Effector memory CD8-positive, alpha-beta T cell (primary cell): ENCODE data around the gene PLEKHN1.

ENCODE experiments used
- ATAC-seq: fragments of 150-1000 bp; cut with Tn5 transposase; replicated peaks from 2 replicates; pipeline ENCODE4 v1.10.0; 2021; ENCODE audit warnings: mild to moderate bottlenecking, moderate library complexity
- DNase-seq, 3 experiments: peaks; one replicate each; pipeline ENCODE4 v3.0.0; 2021
- H3K27ac Mint-ChIP-seq, 2 donors: one replicate each; pipeline ENCODE4 v1.8.0; 2022; ENCODE audit warnings: mild to moderate bottlenecking in 2 of 2, mixed read lengths in 2 of 2, moderate library complexity in 2 of 2
- H3K27me3 Mint-ChIP-seq, 2 donors: one replicate each; pipeline ENCODE4 v1.8.0; 2022; ENCODE audit warnings: mixed read lengths in 2 of 2
- H3K36me3 Mint-ChIP-seq: one replicate; pipeline ENCODE4 v1.8.0; 2022; ENCODE audit warnings: mild to moderate bottlenecking, moderate library complexity, mixed read lengths; ENCODE audit not compliant: insufficient read depth
- H3K4me1 Mint-ChIP-seq, 2 donors: one replicate each; pipeline ENCODE4 v1.8.0; 2022; ENCODE audit warnings: low read depth in 2 of 2, mixed read lengths in 2 of 2
- H3K4me3 Mint-ChIP-seq, 2 donors: one replicate each; pipeline ENCODE4 v1.8.0; 2022; ENCODE audit warnings: mild to moderate bottlenecking in 2 of 2, mixed read lengths in 2 of 2, moderate library complexity in 2 of 2
- H3K9me3 Mint-ChIP-seq, 2 donors: one replicate each; pipeline ENCODE4 v1.8.0; 2022; ENCODE audit warnings: mixed read lengths in 2 of 2

Gene PLEKHN1

GRCh38 chr1:924656-925560 lies 41.4 kb upstream of the PLEKHN1 start:
- ATAC-seq (peak; percentile 4), DNase-seq (no peak)
- Mint-ChIP-seq H3K9me3 (no peaks in the 10 kb centered on the region), H3K36me3 (peaks cover 4% of the 10 kb centered on the region), H3K27ac (no peak overlapping the region), H3K4me3 (peak overlapping the region; percentile 56 to 57), H3K27me3 (peaks cover 57 to 71% of the 10 kb centered on the region in 2 donors), H3K4me1 (peaks cover 10 to 18% of the 10 kb centered on the region in 2 donors)

- Mint-ChIP-seq H3K27ac (no peak overlapping the region), H3K36me3 (peaks cover 4% of the 10 kb centered on the region), H3K4me3 (peak overlapping the region; percentile 43 to 66), H3K27me3 (peaks cover 50 to 63% of the 10 kb centered on the region in 2 donors), H3K9me3 (no peaks in the 10 kb centered on the region), H3K4me1 (peaks cover 6 to 13% of the 10 kb centered on the region in 2 donors)
- DNase-seq (no peak), ATAC-seq (peak; percentile 3)
These were observed 40.5 kb upstream of the PLEKHN1 start for GRCh38 chr1:925561-926421.

GRCh38 chr1:927234-927633 lies 39.0 kb upstream of the PLEKHN1 start:
- peak overlapping the region in 1 of 2 donors; percentile 44 for H3K27ac Mint-ChIP-seq
- no peak overlapping the region for H3K4me3 Mint-ChIP-seq
- H3K36me3 Mint-ChIP-seq = peaks cover 4% of the 10 kb centered on the region
- H3K4me1 Mint-ChIP-seq = peaks cover 9 to 13% of the 10 kb centered on the region in 2 donors
- no peak for DNase-seq
- H3K9me3 Mint-ChIP-seq = no peaks in the 10 kb centered on the region
- H3K27me3 Mint-ChIP-seq = peaks cover 36 to 58% of the 10 kb centered on the region in 2 donors
- ATAC-seq = no peak

- H3K36me3 Mint-ChIP-seq = peaks cover 4% of the 10 kb centered on the region
- peak overlapping the region in 1 of 2 donors; percentile 44 for H3K27ac Mint-ChIP-seq
- H3K27me3 Mint-ChIP-seq = peaks cover 31 to 56% of the 10 kb centered on the region in 2 donors
- no peaks in the 10 kb centered on the region for H3K9me3 Mint-ChIP-seq
- ATAC-seq (no peak), DNase-seq (no peak)
- peaks cover 9 to 13% of the 10 kb centered on the region in 2 donors for H3K4me1 Mint-ChIP-seq
- H3K4me3 Mint-ChIP-seq = no peak overlapping the region
These were observed 38.5 kb upstream of the PLEKHN1 start for GRCh38 chr1:927748-928147.

GRCh38 chr1:928825-929661 lies 37.2 kb upstream of the PLEKHN1 start:
- Mint-ChIP-seq H3K9me3 (no peaks in the 10 kb centered on the region), H3K27ac (no peak overlapping the region), H3K4me1 (peaks cover 4 to 9% of the 10 kb centered on the region in 2 donors), H3K27me3 (peaks cover 27 to 58% of the 10 kb centered on the region in 2 donors), H3K36me3 (peaks cover 4% of the 10 kb centered on the region), H3K4me3 (no peak overlapping the region)
- DNase-seq (no peak), ATAC-seq (no peak)

- ATAC-seq (no peak), DNase-seq (no peak)
- no peaks in the 10 kb centered on the region for H3K9me3 Mint-ChIP-seq
- H3K27me3 Mint-ChIP-seq = peaks cover 29 to 64% of the 10 kb centered on the region in 2 donors
- peaks cover 4 to 9% of the 10 kb centered on the region in 2 donors for H3K4me1 Mint-ChIP-seq
- H3K4me3 Mint-ChIP-seq = no peak overlapping the region
- peaks cover 5% of the 10 kb centered on the region for H3K36me3 Mint-ChIP-seq
- no peak overlapping the region for H3K27ac Mint-ChIP-seq
These were observed 36.3 kb upstream of the PLEKHN1 start for GRCh38 chr1:929712-930632.

GRCh38 chr1:930633-931138 lies 35.6 kb upstream of the PLEKHN1 start:
- ATAC-seq = no peak
- Mint-ChIP-seq H3K9me3 (no peaks in the 10 kb centered on the region), H3K4me3 (no peak overlapping the region), H3K4me1 (peaks cover 4 to 9% of the 10 kb centered on the region in 2 donors), H3K36me3 (peaks cover 7% of the 10 kb centered on the region), H3K27ac (no peak overlapping the region), H3K27me3 (peaks cover 36 to 71% of the 10 kb centered on the region in 2 donors)
- no peak for DNase-seq

- peaks cover 4 to 7% of the 10 kb centered on the region in 2 donors for H3K4me1 Mint-ChIP-seq
- peak overlapping the region in 1 of 2 donors; percentile 53 for H3K27ac Mint-ChIP-seq
- peaks cover 28 to 64% of the 10 kb centered on the region in 2 donors for H3K27me3 Mint-ChIP-seq
- ATAC-seq (peak; percentile 42), DNase-seq (no peak)
- H3K36me3 Mint-ChIP-seq = peaks cover 7% of the 10 kb centered on the region
- H3K9me3 Mint-ChIP-seq = no peaks in the 10 kb centered on the region
- no peak overlapping the region for H3K4me3 Mint-ChIP-seq
These were observed 34.7 kb upstream of the PLEKHN1 start for GRCh38 chr1:931380-932172.

- Mint-ChIP-seq H3K27me3 (peaks cover 22 to 64% of the 10 kb centered on the region in 2 donors), H3K4me3 (no peak overlapping the region), H3K9me3 (no peaks in the 10 kb centered on the region), H3K4me1 (peaks cover 4 to 7% of the 10 kb centered on the region in 2 donors), H3K27ac (no peak overlapping the region), H3K36me3 (peaks cover 7% of the 10 kb centered on the region)
- DNase-seq = no peak
- ATAC-seq = no peak
These were observed 34.1 kb upstream of the PLEKHN1 start for GRCh38 chr1:932173-932510.

GRCh38 chr1:932776-933602 lies 33.3 kb upstream of the PLEKHN1 start:
- peaks cover 21 to 62% of the 10 kb centered on the region in 2 donors for H3K27me3 Mint-ChIP-seq
- no peak overlapping the region for H3K27ac Mint-ChIP-seq
- no peaks in the 10 kb centered on the region for H3K9me3 Mint-ChIP-seq

GRCh38 chr1:933603-933940 lies 32.7 kb upstream of the PLEKHN1 start:
- Mint-ChIP-seq H3K4me3 (no peak overlapping the region), H3K9me3 (no peaks in the 10 kb centered on the region), H3K27ac (no peak overlapping the region), H3K27me3 (peaks cover 24 to 67% of the 10 kb centered on the region in 2 donors), H3K4me1 (peaks cover 4 to 7% of the 10 kb centered on the region in 2 donors), H3K36me3 (peaks cover 3% of the 10 kb centered on the region)
- DNase-seq (no peak), ATAC-seq (no peak)

More at GRCh38 chr1:932776-933602, 33.3 kb upstream of the PLEKHN1 start:
- Mint-ChIP-seq H3K36me3 (peaks cover 5% of the 10 kb centered on the region), H3K4me1 (peaks cover 4 to 7% of the 10 kb centered on the region in 2 donors), H3K4me3 (no peak overlapping the region)
- DNase-seq (no peak), ATAC-seq (no peak)
